K562 (cell line): ENCODE data around the gene ZNF143. TPM values are rescaled to one million over a fixed set of nuclear protein-coding genes. Genes with fewer than 3 reads are reported as not detected.

ENCODE experiments used
- ARHGAP35 ChIP-seq: fragments of 450-650 bp; IDR thresholded peaks from 2 replicates; pipeline ENCODE4 v1.6.1; 2018; ENCODE audit not compliant: partially characterized antibody
- CBFB ChIP-seq: sonication (generic); formaldehyde crosslinking; IDR thresholded peaks from 2 replicates; pipeline ENCODE4 v1.4.0; 2020; ENCODE audit warnings: mild to moderate bottlenecking, missing genetic modification reagents
- EP300 ChIP-seq: IDR thresholded peaks from 2 replicates; pipeline ENCODE4 v1.6.1; 2012; ENCODE audit warnings: low read length, improper control_type of control experiment
- JUNB ChIP-seq: fragments of 450-650 bp; formaldehyde crosslinking; conservative IDR thresholded peaks from 2 replicates; pipeline ENCODE4 v1.4.0; 2020; ENCODE audit warnings: mild to moderate bottlenecking
- MEF2D ChIP-seq: conservative IDR thresholded peaks from 2 replicates; pipeline ENCODE4 v1.6.1; 2016; ENCODE audit warnings: low read depth, missing genetic modification characterization, missing compliant biosample characterization
- PHF8 ChIP-seq: fragments of 200-600 bp; sonication (generic); IDR thresholded peaks from 2 replicates; pipeline ENCODE4 v1.6.1; 2012; ENCODE audit warnings: mixed run types, mild to moderate bottlenecking, inconsistent platforms, low read length, moderate library complexity, borderline replicate concordance
- RAD51 ChIP-seq: fragments of 450-650 bp; IDR thresholded peaks from 2 replicates; pipeline ENCODE4 v1.7.1; 2016; ENCODE audit warnings: low read depth, mild to moderate bottlenecking, borderline replicate concordance
- RB1 ChIP-seq: fragments of 450-650 bp; IDR thresholded peaks from 2 replicates; pipeline ENCODE4 v1.6.1; 2017; ENCODE audit warnings: low read depth, mild to moderate bottlenecking
- RFX1 ChIP-seq: fragments of 450-650 bp; IDR thresholded peaks from 2 replicates; pipeline ENCODE4 v1.6.1; 2016; ENCODE audit warnings: mild to moderate bottlenecking, moderate library complexity
- TBL1XR1 ChIP-seq, 2 experiments: IDR thresholded peaks; 2 replicates each; pipeline ENCODE4 v1.6.1; 2012; ENCODE audit warnings: improper control_type of control experiment in 2 of 2, low read length in 2 of 2, mild to moderate bottlenecking in 1 of 2
- ZNF316 ChIP-seq: fragments of 450-650 bp; IDR thresholded peaks from 2 replicates; pipeline ENCODE4 v1.6.1; 2016
- ZNF584 ChIP-seq: fragments of 200-800 bp; sonication (Bioruptor generic); IDR thresholded peaks from 2 replicates; pipeline ENCODE4 v1.6.1; 2016; ENCODE audit warnings: low read depth, mild to moderate bottlenecking, missing genetic modification characterization, missing compliant biosample characterization
- ZSCAN29 ChIP-seq: fragments of 450-650 bp; IDR thresholded peaks from 2 replicates; pipeline ENCODE4 v1.6.1; 2017
- polyA plus RNA-seq, 8 experiments: library from polyadenylated mRNA; depleted of rRNA in 4 of 8; stranded (reverse) in 5 of 8; unstranded in 3 of 8; fragments of >200 nt; fragmentation: Nextera tagmentation in 2 of 8; fragmentation: Illumina TruSeq in 1 of 8; extraction: Ambion mirVana in 2 of 8; extraction: Trizol in 1 of 8; gene quantifications; 2 replicates each; pipeline versions ENCODE4 v1.2.1 to v1.2.3, GENCODE V29; 2011 to 2014; ENCODE audit warnings: inconsistent platforms in 1 of 8, missing spikeins in 1 of 8
- total RNA-seq, 7 experiments: library from RNA; depleted of rRNA in 6 of 7; stranded (reverse); fragments of >200 nt in 6 of 7; fragmentation: Illumina TruSeq in 2 of 7; extraction: Trizol in 2 of 7; gene quantifications; 2 replicates each; pipeline versions ENCODE4 v1.2.1 to v1.2.3, GENCODE V29; 2011 to 2021; ENCODE audit warnings: low replicate concordance in 1 of 7
- TF ChIP-seq, protein P1 (sequence below): fragments of 450-650 bp; IDR thresholded peaks from 2 replicates; pipeline ENCODE4 v1.6.1; 2017; ENCODE audit warnings: antibody characterized with exemption, mild to moderate bottlenecking
- TF ChIP-seq, protein P2 (sequence below): fragments of 250-450 bp; sonication (Bioruptor Pico); IDR thresholded peaks from 2 replicates; pipeline ENCODE4 v1.4.0; 2020; ENCODE audit warnings: mild to moderate bottlenecking
- TF ChIP-seq, protein P3 (sequence below): fragments of 450-650 bp; IDR thresholded peaks from 2 replicates; pipeline ENCODE4 v1.6.1; 2018; ENCODE audit not compliant: partially characterized antibody
- TF ChIP-seq, protein P4 (sequence below): sonication (generic); formaldehyde crosslinking; IDR thresholded peaks from 2 replicates; pipeline ENCODE4 v1.8.0; 2022; ENCODE audit warnings: missing genetic modification reagents, mild to moderate bottlenecking, moderate library complexity, borderline replicate concordance

ZNF143 gene
- total and polyA plus RNA-seq, 9 of the 15 experiments (the other 6 are each of a cell fraction or from before 2014, with no cell fraction given), result 18.4 to 58.5 (median 27.1) TPM

DNA sequence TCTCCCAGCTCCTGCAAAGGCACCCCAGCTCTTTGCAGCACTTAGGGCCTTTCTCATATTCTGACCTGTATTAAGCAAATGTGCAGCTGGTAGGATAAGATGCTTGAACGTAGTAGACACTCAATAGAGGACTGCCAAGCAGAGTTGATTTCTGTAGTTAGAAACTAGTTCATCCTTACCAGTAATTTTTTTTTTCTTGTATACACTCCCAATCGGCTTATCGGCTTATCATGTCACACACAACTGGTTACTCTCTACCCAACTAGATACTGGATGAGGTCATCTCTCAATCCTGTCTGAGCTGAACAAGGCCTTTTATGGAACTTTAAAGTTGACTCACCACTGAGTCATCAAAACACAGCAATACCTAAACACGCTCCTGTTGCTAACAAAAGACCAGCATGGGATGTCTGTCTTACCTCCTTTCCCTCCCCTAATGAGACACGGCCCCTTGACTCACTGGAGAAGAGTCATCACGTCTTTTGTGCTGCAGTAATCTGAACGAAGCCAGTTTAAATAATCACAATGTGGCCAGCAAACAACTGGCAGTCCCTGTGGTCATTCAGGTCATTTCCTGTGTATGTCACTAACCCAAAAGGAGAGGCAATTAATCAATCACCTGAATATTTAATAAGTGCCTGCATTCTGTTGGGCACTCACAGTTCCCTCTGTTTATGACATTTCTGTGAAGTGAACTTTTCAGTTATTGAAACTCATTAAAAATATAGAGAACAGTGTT lies 105.2 kb downstream of the ZNF143 start (continued):
- TF ChIP-seq ZNF584, result peak; percentile 88
- TF ChIP-seq, protein P1, sequence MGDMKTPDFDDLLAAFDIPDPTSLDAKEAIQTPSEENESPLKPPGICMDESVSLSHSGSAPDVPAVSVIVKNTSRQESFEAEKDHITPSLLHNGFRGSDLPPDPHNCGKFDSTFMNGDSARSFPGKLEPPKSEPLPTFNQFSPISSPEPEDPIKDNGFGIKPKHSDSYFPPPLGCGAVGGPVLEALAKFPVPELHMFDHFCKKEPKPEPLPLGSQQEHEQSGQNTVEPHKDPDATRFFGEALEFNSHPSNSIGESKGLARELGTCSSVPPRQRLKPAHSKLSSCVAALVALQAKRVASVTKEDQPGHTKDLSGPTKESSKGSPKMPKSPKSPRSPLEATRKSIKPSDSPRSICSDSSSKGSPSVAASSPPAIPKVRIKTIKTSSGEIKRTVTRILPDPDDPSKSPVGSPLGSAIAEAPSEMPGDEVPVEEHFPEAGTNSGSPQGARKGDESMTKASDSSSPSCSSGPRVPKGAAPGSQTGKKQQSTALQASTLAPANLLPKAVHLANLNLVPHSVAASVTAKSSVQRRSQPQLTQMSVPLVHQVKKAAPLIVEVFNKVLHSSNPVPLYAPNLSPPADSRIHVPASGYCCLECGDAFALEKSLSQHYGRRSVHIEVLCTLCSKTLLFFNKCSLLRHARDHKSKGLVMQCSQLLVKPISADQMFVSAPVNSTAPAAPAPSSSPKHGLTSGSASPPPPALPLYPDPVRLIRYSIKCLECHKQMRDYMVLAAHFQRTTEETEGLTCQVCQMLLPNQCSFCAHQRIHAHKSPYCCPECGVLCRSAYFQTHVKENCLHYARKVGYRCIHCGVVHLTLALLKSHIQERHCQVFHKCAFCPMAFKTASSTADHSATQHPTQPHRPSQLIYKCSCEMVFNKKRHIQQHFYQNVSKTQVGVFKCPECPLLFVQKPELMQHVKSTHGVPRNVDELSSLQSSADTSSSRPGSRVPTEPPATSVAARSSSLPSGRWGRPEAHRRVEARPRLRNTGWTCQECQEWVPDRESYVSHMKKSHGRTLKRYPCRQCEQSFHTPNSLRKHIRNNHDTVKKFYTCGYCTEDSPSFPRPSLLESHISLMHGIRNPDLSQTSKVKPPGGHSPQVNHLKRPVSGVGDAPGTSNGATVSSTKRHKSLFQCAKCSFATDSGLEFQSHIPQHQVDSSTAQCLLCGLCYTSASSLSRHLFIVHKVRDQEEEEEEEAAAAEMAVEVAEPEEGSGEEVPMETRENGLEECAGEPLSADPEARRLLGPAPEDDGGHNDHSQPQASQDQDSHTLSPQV, result peak; percentile 56
- TF ChIP-seq, protein P2, sequence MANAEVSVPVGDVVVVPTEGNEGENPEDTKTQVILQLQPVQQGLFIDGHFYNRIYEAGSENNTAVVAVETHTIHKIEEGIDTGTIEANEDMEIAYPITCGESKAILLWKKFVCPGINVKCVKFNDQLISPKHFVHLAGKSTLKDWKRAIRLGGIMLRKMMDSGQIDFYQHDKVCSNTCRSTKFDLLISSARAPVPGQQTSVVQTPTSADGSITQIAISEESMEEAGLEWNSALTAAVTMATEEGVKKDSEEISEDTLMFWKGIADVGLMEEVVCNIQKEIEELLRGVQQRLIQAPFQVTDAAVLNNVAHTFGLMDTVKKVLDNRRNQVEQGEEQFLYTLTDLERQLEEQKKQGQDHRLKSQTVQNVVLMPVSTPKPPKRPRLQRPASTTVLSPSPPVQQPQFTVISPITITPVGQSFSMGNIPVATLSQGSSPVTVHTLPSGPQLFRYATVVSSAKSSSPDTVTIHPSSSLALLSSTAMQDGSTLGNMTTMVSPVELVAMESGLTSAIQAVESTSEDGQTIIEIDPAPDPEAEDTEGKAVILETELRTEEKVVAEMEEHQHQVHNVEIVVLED, result no peak
- peak; percentile 97 for TF ChIP-seq JUNB (CRISPR knock-in tag)
- TF ChIP-seq, protein P3, sequence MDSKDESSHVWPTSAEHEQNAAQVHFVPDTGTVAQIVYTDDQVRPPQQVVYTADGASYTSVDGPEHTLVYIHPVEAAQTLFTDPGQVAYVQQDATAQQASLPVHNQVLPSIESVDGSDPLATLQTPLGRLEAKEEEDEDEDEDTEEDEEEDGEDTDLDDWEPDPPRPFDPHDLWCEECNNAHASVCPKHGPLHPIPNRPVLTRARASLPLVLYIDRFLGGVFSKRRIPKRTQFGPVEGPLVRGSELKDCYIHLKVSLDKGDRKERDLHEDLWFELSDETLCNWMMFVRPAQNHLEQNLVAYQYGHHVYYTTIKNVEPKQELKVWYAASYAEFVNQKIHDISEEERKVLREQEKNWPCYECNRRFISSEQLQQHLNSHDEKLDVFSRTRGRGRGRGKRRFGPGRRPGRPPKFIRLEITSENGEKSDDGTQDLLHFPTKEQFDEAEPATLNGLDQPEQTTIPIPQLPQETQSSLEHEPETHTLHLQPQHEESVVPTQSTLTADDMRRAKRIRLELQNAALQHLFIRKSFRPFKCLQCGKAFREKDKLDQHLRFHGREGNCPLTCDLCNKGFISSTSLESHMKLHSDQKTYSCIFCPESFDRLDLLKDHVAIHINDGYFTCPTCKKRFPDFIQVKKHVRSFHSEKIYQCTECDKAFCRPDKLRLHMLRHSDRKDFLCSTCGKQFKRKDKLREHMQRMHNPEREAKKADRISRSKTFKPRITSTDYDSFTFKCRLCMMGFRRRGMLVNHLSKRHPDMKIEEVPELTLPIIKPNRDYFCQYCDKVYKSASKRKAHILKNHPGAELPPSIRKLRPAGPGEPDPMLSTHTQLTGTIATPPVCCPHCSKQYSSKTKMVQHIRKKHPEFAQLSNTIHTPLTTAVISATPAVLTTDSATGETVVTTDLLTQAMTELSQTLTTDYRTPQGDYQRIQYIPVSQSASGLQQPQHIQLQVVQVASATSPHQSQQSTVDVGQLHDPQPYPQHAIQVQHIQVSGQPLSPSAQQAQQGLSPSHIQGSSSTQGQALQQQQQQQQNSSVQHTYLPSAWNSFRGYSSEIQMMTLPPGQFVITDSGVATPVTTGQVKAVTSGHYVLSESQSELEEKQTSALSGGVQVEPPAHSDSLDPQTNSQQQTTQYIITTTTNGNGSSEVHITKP, result peak; percentile 28
- peak; percentile 19; the same call in 1 of the 2 replicates for TF ChIP-seq RAD51
- TF ChIP-seq ARHGAP35, result no peak
- TF ChIP-seq EP300, result peak; percentile 95
- no peak for TF ChIP-seq CBFB (CRISPR knock-in tag)
- peak; percentile 82 to 95; a peak in 3 of 4 replicates for TF ChIP-seq TBL1XR1 (IDR thresholded peaks at IDR 0.05; ENCODE audit: low read length in 2 of 2)
- TF ChIP-seq RFX1, result peak; percentile 73
- peak; percentile 19; the same call in 1 of the 2 replicates for TF ChIP-seq PHF8
- TF ChIP-seq RB1, result no peak
- TF ChIP-seq ZNF316, result peak; percentile 99
- no peak for TF ChIP-seq ZSCAN29
- TF ChIP-seq, protein P4, sequence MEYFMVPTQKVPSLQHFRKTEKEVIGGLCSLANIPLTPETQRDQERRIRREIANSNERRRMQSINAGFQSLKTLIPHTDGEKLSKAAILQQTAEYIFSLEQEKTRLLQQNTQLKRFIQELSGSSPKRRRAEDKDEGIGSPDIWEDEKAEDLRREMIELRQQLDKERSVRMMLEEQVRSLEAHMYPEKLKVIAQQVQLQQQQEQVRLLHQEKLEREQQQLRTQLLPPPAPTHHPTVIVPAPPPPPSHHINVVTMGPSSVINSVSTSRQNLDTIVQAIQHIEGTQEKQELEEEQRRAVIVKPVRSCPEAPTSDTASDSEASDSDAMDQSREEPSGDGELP (CRISPR knock-in tag), result peak; percentile 52; the same call in 1 of the 2 replicates
- TF ChIP-seq MEF2D (tag), result peak; percentile 86
